Inferior parietal cortex (tissue), 1 donor: ENCODE data around the gene PTPN2.
"Not testable (repeated sequence)": the region's sequence is repeated elsewhere in the genome, so short reads cannot be mapped to it uniquely, and the experiment has no call there.

Experiments
- DNase-seq: peaks from one replicate; pipeline ENCODE4 v3.0.0-alpha.2; 2016; ENCODE audit errors: extremely low spot score

PTPN2 gene

GRCh38 chr18:12772111-12772510 is 111.9 kb downstream of the PTPN2 start:
- DNase-seq = no peak

GRCh38 chr18:12770469-12771219 is 113.4 kb downstream of the PTPN2 start:
- DNase-seq = no peak

DNA sequence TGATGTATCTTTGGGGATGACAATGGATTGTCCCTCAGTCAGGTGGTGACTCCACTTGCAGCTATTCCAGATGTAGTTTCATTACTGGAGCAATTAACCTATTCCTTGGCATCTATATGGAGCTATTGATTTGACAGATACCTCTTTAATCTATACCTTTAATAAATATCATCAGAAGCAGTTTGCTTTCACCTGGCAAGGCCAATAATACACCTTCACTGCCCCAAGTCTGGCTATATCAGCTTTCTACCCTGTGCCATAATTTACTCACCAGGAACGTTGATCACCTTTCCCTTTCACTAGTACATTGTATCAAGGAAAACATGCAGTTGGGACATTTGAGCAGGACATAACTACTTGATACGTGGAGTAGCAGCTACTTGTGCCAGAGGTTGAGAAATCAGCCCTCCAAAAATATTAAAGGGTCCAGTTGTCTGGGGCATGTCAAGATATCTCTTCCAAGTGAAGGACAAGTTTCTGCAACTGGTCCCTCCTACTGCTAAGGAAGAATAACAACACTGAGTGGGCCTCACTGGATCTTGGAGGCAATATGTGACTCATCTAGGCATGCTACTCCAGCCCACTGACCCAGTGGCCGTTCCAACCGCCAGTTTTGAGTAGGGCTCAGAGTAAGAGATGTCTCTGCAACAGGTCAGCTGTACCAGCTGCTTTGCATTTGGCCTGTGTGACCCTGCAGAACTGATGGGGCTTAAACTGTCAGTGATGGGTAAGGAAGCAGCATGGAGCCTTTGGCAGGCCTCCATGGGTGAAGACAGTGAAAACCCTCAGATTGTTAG is 114.2 kb downstream of the PTPN2 start:
- DNase-seq = no peak

DNA sequence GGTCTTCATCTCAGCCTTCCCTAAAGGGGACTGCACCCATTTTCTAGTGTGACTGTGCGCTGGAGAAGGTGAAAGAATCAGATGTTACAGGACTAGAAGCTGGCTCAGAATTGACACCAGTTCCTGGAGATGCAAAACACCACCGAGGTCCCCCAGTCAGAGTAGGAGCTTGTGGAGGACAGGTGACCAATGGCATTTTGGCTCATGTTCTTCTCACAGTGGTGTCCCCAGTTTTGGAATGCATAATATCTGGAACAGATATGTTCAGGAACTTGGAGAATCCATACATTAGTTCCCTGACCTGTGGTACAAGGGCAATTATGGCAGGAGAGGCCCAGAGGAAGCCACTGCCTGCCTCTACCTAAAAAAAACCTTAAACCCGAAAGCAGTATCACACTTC is 114.9 kb downstream of the PTPN2 start:
- DNase-seq = no peak

GRCh38 chr18:12768625-12769024 is 115.4 kb downstream of the PTPN2 start:
- DNase-seq = no peak

GRCh38 chr18:12767580-12768155 is 116.4 kb downstream of the PTPN2 start:
- no peak for DNase-seq

DNA sequence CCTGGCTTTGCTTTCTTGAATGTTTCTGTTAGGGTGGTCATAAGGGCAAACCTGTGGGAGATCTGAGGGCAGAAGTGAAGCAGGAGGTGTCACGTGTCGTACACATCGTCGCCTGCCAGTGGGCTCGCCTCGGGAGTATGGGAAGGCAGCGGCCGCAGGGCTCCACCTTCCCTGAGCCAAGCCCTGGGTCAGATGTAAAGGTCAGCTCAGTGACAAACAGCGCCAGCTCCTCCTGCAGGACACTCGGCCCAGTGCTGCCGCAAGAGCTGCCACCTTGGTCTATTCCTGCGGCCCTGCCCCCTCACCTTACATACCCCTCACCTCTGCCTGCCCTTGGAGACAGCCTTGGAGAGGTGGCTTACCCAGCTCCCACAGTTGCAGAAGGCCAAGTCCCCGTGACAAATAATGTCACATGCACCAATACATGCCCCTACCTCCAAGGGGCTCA is 117.0 kb downstream of the PTPN2 start:
- no peak for DNase-seq

- DNase-seq = no peak
These were observed 118.5 kb downstream of the PTPN2 start for GRCh38 chr18:12765586-12765985.

GRCh38 chr18:12765126-12765525 is 118.9 kb downstream of the PTPN2 start:
- no peak for DNase-seq

DNA sequence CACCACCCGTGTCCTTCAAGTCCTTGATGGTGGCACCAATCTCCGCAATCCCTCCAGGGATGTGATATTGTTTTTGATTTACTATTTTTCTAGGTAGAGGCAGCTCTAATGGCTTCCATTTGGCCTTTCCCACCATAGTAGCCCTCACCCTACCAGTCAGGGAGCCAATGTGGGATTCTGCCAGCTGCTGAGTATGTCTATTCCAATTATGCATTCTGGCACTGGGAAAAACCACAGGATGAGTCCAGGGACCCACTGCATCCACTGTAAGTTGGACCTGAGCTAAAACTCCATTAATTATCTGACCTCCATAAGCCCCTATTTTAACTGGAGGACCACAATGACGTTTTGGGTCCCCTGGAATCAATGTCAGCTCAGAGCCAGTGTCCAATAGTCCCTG is 125.5 kb downstream of the PTPN2 start:
- DNase-seq = not testable (repeated sequence)

GRCh38 chr18:12756619-12757239 is 127.3 kb downstream of the PTPN2 start:
- DNase-seq = not testable (repeated sequence)

DNA sequence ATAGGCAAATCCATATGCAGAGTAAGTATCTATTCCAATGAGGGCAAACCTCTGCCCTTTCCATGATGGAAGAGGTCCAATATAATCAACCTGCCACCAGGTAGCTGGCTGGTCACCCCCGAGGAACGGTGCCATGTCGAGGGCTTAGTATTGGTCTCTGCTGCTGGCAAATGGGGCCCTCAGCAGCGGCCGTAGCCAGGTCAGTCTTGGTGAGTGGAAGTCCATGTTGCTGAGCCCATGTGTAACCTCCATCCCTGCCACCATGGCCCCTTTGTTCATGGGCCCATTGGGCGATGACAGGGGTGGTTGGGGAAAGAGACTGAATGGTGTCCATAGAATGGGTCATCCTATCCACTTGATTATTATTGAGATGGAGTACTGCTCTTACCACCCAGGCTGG is 128.4 kb downstream of the PTPN2 start:
- DNase-seq = not testable (repeated sequence)

DNA sequence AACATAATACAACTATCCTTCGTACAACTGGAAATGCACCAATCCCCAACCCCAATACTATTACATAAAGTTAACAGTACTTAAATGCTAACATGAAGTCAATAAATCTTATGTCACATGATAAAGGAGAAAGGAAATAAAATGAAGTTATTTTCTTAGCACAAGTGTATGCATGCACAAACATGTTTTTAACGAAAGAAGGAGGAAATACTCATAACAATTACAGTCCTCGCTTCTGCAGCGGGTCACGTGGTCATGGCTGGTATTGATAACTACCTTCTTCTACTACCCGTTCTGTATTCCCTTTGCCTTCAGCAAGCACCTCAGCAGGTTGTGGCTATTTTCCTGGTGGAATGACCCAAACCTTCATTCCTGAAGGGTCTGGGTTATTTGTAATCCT is 129.5 kb downstream of the PTPN2 start:
- no peak for DNase-seq

DNA sequence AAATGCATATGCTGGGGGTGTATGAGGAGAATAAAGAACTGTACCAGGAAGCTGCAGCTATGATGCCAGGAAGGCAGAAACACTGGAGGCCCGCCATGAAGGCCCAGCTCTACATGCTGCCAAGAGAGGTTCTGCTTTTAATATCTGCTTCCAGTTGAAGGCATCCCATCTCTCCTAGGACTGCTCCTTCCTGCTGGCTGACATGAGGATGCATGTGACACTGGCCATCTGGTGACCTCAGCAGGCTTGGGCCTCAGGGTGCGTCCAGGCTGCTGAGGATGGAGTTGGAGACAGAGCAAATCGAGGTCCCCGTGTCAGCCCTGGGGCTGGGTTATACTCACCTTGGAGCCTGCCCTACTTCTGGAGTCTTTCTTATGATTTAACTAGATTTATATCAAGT is 132.1 kb downstream of the PTPN2 start:
- no peak for DNase-seq

DNA sequence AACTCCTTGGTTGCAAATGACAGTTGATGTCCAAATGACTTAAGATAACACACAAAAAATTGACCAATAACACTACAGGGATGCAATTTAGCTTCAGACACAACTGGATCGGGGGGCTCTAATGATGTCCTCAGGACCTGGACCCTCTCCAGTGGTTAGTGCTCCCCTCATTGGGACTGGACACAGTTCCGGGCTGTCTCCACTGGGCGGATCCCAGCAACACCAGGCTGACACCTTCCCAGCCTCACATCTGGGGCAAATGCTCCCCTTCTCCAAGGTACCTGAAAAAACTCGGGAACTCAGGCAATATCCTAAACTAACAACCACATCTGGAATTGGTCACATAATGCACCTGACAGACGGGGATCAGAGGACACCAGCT is 132.5 kb downstream of the PTPN2 start:
- no peak for DNase-seq

- DNase-seq = no peak
These were observed 133.1 kb downstream of the PTPN2 start for GRCh38 chr18:12750715-12751502.

DNA sequence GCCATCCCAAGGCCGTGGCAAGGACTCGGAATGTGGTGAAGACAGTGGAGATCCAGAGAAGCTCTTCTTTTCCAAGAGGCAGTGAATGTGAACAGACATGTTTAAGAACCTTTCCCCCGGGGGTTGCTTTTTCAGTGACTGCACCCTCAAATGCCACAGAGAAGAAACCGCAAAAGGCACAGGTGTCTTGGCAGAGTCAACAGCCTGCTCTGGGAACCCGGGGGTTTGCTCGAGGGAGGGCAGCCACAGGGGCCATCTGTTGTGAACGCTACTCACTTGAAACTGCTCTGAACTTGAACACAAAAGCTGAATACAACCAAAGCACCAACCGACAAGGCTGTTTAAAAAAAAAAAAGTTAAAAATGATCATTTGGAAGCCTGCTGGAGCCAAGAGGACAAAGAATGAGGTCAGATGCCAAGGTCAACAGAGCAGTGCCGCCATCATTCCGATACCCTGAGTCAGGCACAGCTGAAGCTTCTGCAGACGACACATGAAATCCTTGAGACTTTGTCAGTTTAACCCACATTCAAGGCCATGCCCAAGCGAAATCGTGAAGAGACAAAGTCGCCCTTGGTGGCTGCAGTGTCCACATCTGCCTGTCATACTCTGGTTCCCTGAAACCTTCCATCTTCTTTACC is 133.8 kb downstream of the PTPN2 start:
- DNase-seq = no peak

DNA sequence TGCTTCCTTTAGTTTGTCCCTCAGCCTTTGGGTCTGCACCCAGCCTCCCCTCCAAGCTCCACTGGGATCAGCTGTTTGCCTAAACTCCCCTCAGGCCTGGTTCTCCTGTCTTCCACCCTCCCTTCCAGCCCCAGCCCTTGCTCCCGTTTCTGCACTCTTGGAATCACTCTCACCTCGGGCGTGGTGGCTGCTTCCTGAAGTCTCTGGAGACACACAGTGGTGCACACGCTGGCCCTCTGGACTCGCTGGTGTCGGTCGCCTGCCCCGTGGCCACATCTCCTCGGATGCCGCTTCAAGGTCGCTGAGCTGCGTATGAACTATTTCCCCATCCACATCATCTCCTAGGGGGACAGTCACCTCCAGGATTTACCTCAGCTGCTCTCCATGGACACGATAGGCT is 134.9 kb downstream of the PTPN2 start:
- DNase-seq = no peak

GRCh38 chr18:12748671-12749070 is 135.4 kb downstream of the PTPN2 start:
- DNase-seq = no peak

DNA sequence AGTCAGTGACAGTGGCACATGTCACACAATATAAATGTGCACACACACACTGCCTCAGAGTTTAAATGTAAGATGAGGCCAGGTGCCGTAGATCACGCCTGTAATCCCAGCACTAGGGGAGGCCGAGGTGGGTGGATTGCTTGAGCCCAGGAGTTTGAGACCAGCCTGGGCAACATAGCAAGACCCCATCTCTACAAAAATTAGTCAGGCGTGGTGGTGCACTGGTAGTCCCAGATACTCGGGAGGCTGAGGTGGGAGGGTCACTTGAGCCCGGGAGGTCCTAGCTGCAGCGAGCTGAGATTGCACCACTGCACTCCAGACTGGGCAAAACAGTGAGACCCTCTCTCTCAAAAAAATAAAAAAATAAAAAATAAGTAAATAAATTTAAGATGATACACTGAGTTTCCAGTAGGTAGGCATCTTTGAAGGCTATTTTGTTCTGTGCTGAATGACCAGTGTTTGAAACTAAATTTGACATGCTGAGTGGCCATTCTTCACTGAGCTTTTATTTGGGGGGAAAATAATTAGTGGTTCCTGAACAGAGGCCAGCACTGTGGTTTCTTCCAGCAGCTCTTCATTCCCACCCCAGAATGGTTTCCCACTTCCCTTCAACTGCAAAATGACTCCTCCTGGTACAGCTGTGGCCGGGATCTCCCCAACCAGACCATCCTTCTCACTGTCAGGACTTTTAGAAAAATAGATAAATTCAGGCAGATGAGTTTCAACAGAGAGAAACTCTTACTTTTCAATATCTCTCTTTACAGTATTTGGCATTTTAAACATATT is 136.3 kb downstream of the PTPN2 start:
- DNase-seq = no peak
